Cardiac muscle cell (in vitro differentiated cells and primary cell): ENCODE data around the gene PDIA2. TPM values are rescaled to one million over a fixed set of nuclear protein-coding genes. Genes with fewer than 3 reads are reported as not detected.

Source experiments
- DNase-seq, 2 donors: peaks; one replicate each; pipeline versions ENCODE4 v3.0.0 to v3.0.0-alpha.2; 2010 to 2017; ENCODE audit warnings: low read depth in 1 of 2, low spot score in 1 of 2
- H3K27ac ChIP-seq: fragments of 200-600 bp; sonication (generic); 2 replicates; pipeline ENCODE4 v1.5.1; 2016
- H3K27me3 ChIP-seq: fragments of 200-600 bp; sonication (generic); 2 replicates; pipeline ENCODE4 v1.6.0; 2016; ENCODE audit warnings: control low read depth
- H3K36me3 ChIP-seq: fragments of 200-600 bp; sonication (generic); 2 replicates; pipeline ENCODE4 v1.5.1; 2016; ENCODE audit warnings: control low read depth
- H3K4me1 ChIP-seq: fragments of 200-600 bp; sonication (generic); 2 replicates; pipeline ENCODE4 v1.8.1; 2017; ENCODE audit warnings: low read depth, mild to moderate bottlenecking, mixed run types
- H3K4me3 ChIP-seq: fragments of 200-600 bp; sonication (generic); 2 replicates; pipeline ENCODE4 v1.5.1; 2016; ENCODE audit warnings: mild to moderate bottlenecking
- H3K9me3 ChIP-seq: fragments of 200-600 bp; sonication (generic); 2 replicates; pipeline ENCODE4 v1.5.1; 2017; ENCODE audit warnings: low read depth, mild to moderate bottlenecking, control low read depth
- CTCF ChIP-seq: IDR thresholded peaks from 2 replicates; pipeline ENCODE4 v1.5.1; 2012; ENCODE audit warnings: low read depth, mild to moderate bottlenecking, low read length
- polyA plus RNA-seq: library from polyadenylated mRNA; unstranded; fragments of >200 nt; fragmentation: Nextera tagmentation; extraction: Ambion mirVana; gene quantifications from 2 replicates; pipeline ENCODE4 v1.2.1, GENCODE V29; 2016
- total RNA-seq: library from RNA; depleted of rRNA; stranded (reverse); fragments of >200 nt; gene quantifications from 2 replicates; pipeline ENCODE4 v1.2.3, GENCODE V29; 2016

PDIA2 gene
- total and polyA plus RNA-seq, 2 experiments from 2014 or later: 1.7 to 3.2 TPM

- no peaks in the 10 kb centered on the region for H3K36me3 ChIP-seq
- H3K27ac ChIP-seq: peak overlapping the region; percentile 4
- H3K4me3 ChIP-seq: no peak overlapping the region
- no peak for TF ChIP-seq CTCF
- no peak for DNase-seq
- H3K9me3 ChIP-seq: no peaks in the 10 kb centered on the region
- no peaks in the 10 kb centered on the region for H3K27me3 ChIP-seq
- peaks cover 11% of the 10 kb centered on the region for H3K4me1 ChIP-seq
These were observed 39.6 kb upstream of the PDIA2 start for GRCh38 chr16:243348-243747.

DNA sequence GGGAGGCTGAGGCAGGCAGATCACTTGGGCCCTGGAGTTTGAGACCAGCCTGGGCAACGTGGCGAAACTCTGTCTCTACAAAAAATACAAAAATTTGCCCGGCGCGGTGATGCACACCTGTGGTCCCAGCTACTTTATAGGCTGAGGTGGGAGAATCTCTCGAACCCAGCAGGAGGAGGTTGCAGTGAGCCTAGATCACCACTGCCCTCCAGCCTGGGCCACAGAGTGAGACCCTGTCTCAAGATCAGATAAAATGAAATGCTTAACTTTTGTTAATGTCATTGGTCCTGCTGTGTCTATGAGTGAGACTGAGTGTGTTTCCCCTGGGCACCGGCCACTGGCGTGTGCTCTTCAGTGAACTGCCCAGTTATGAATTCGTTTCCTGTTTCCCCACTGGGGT is 37.9 kb upstream of the PDIA2 start:
- no peak for DNase-seq
- Histone ChIP-seq H3K4me1 (peaks cover 5% of the 10 kb centered on the region), H3K27ac (no peak overlapping the region), H3K9me3 (no peaks in the 10 kb centered on the region), H3K4me3 (no peak overlapping the region), H3K27me3 (no peaks in the 10 kb centered on the region), H3K36me3 (no peaks in the 10 kb centered on the region)
- no peak for TF ChIP-seq CTCF

GRCh38 chr16:247027-247426 is 35.9 kb upstream of the PDIA2 start:
- no peak for TF ChIP-seq CTCF
- Histone ChIP-seq H3K4me3 (no peak overlapping the region), H3K4me1 (no peaks in the 10 kb centered on the region), H3K9me3 (no peaks in the 10 kb centered on the region), H3K27me3 (no peaks in the 10 kb centered on the region), H3K36me3 (peaks cover 6% of the 10 kb centered on the region), H3K27ac (no peak overlapping the region)
- DNase-seq: no peak

DNA sequence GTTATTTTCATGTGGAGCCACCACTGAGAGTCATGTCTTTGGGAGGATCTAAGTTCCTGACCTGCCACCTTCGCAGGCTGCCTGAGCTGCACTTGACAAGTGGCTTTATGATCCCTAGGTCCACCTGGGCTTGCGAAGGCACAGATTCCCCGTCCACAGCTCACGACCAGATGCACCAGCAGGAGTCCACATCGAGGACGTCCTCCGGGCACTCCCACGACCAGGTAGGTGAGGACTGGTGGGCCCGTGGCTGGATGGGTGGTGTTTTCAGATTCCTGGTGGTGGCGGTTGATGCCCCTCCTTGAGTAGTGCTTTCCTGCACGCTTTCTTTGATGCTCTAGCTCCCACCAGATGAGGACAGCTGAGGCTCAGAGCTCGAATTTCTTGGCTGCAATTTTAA is 33.5 kb upstream of the PDIA2 start:
- H3K27ac ChIP-seq: no peak overlapping the region
- peaks cover 9% of the 10 kb centered on the region for H3K4me1 ChIP-seq
- H3K27me3 ChIP-seq: no peaks in the 10 kb centered on the region
- H3K4me3 ChIP-seq: no peak overlapping the region
- no peak for TF ChIP-seq CTCF
- no peak for DNase-seq
- H3K36me3 ChIP-seq: peaks cover 10% of the 10 kb centered on the region
- no peaks in the 10 kb centered on the region for H3K9me3 ChIP-seq

- peak in 1 of 2 donors; percentile 34 for DNase-seq
- H3K4me3 ChIP-seq: no peak overlapping the region
- TF ChIP-seq CTCF: no peak
- peaks cover 9% of the 10 kb centered on the region for H3K4me1 ChIP-seq
- H3K27ac ChIP-seq: peak overlapping the region; percentile 73
- no peaks in the 10 kb centered on the region for H3K27me3 ChIP-seq
- no peaks in the 10 kb centered on the region for H3K9me3 ChIP-seq
- peaks cover 19% of the 10 kb centered on the region for H3K36me3 ChIP-seq
These were observed 30.3 kb upstream of the PDIA2 start for GRCh38 chr16:252366-253337.
